NT2/D1 (cell line): ENCODE results near the gene GP1BB.
A peak's percentile ranks its signal among the peaks of the same experiment; 100 is the strongest.

Experiments used
- DNase-seq: peaks from one replicate; pipeline ENCODE4 v3.0.0-alpha.2; 2011; ENCODE audit warnings: low read depth, low spot score
- H3K27me3 ChIP-seq: 2 replicates; pipeline ENCODE4 v1.6.0; 2011; ENCODE audit warnings: mild to moderate bottlenecking; ENCODE audit not compliant: insufficient read length, insufficient read depth
- H3K36me3 ChIP-seq: 2 replicates; pipeline ENCODE4 v1.6.1; 2011; ENCODE audit warnings: mild to moderate bottlenecking, low read length, mixed read lengths; ENCODE audit not compliant: insufficient read depth, insufficient read length
- H3K4me1 ChIP-seq: 2 replicates; pipeline ENCODE4 v1.5.1; 2011; ENCODE audit not compliant: insufficient read depth, insufficient read length
- H3K4me3 ChIP-seq: 2 replicates; pipeline ENCODE4 v1.5.1; 2011; ENCODE audit warnings: low read depth; ENCODE audit not compliant: insufficient read length
- H3K9ac ChIP-seq: 2 replicates; pipeline ENCODE4 v1.6.0; 2011; ENCODE audit warnings: low read depth; ENCODE audit not compliant: insufficient read length
- H3K9me3 ChIP-seq: 2 replicates; pipeline ENCODE4 v1.5.1; 2011; ENCODE audit warnings: mild to moderate bottlenecking, low read length; ENCODE audit not compliant: insufficient read depth
- SUZ12 ChIP-seq: IDR thresholded peaks from 2 replicates; pipeline ENCODE4 v1.6.1; 2011; ENCODE audit not compliant: insufficient read length, insufficient read depth; ENCODE audit errors: extremely low read depth
- YY1 ChIP-seq: IDR thresholded peaks from 2 replicates; pipeline ENCODE4 v1.6.1; 2011; ENCODE audit not compliant: insufficient read length, insufficient read depth
- ZNF274 ChIP-seq: IDR thresholded peaks from 2 replicates; pipeline ENCODE4 v1.6.1; 2011; ENCODE audit warnings: mild to moderate bottlenecking, low read depth, low read length

The GP1BB gene

GRCh38 chr22:19731361-19732135, 8.2 kb downstream of the GP1BB start:
- peaks cover 19% of the 10 kb centered on the region for H3K27me3 ChIP-seq
- no peaks in the 10 kb centered on the region for H3K36me3 ChIP-seq
- no peaks in the 10 kb centered on the region for H3K9me3 ChIP-seq
- H3K4me1 ChIP-seq: peaks cover 8% of the 10 kb centered on the region
- H3K9ac ChIP-seq: no peak overlapping the region
- no peak for DNase-seq
- TF ChIP-seq SUZ12: no peak
- H3K4me3 ChIP-seq: no peak overlapping the region

- Histone ChIP-seq H3K9me3 (no peaks in the 10 kb centered on the region), H3K27me3 (peaks cover 12% of the 10 kb centered on the region), H3K4me3 (no peak overlapping the region), H3K36me3 (no peaks in the 10 kb centered on the region), H3K4me1 (peaks cover 12% of the 10 kb centered on the region), H3K9ac (peak overlapping the region; percentile 10)
- no peak for TF ChIP-seq SUZ12
- DNase-seq: no peak
Observed at GRCh38 chr22:19732403-19733113, 9.2 kb downstream of the GP1BB start.

- no peaks in the 10 kb centered on the region for H3K9me3 ChIP-seq
- H3K36me3 ChIP-seq: no peaks in the 10 kb centered on the region
- H3K27me3 ChIP-seq: peaks cover 12% of the 10 kb centered on the region
- no peak for DNase-seq
- H3K4me3 ChIP-seq: no peak overlapping the region
- TF ChIP-seq SUZ12 (no peak), YY1 (no peak), ZNF274 (no peak)
- H3K9ac ChIP-seq: no peak overlapping the region
- H3K4me1 ChIP-seq: peaks cover 20% of the 10 kb centered on the region
Observed at GRCh38 chr22:19733755-19734154, 10.4 kb downstream of the GP1BB start.

GRCh38 chr22:19734163-19734562, 10.8 kb downstream of the GP1BB start:
- no peak overlapping the region for H3K4me3 ChIP-seq
- no peaks in the 10 kb centered on the region for H3K36me3 ChIP-seq
- DNase-seq: no peak
- peaks cover 12% of the 10 kb centered on the region for H3K27me3 ChIP-seq
- H3K4me1 ChIP-seq: peaks cover 24% of the 10 kb centered on the region
- H3K9ac ChIP-seq: no peak overlapping the region
- no peak for TF ChIP-seq ZNF274
- no peak for TF ChIP-seq SUZ12
- TF ChIP-seq YY1: no peak
- H3K9me3 ChIP-seq: no peaks in the 10 kb centered on the region

- Histone ChIP-seq H3K4me1 (peaks cover 26% of the 10 kb centered on the region), H3K4me3 (no peak overlapping the region), H3K9ac (no peak overlapping the region), H3K36me3 (no peaks in the 10 kb centered on the region), H3K9me3 (no peaks in the 10 kb centered on the region), H3K27me3 (peaks cover 5% of the 10 kb centered on the region)
- DNase-seq: no peak
- TF ChIP-seq ZNF274 (no peak), SUZ12 (no peak), YY1 (no peak)
Observed at GRCh38 chr22:19734837-19735382, 11.6 kb downstream of the GP1BB start.

- TF ChIP-seq SUZ12: no peak
- TF ChIP-seq ZNF274: no peak
- TF ChIP-seq YY1: no peak
- Histone ChIP-seq H3K4me3 (no peak overlapping the region), H3K9me3 (no peaks in the 10 kb centered on the region), H3K27me3 (no peaks in the 10 kb centered on the region), H3K9ac (no peak overlapping the region), H3K36me3 (no peaks in the 10 kb centered on the region), H3K4me1 (peaks cover 20% of the 10 kb centered on the region)
- DNase-seq: no peak
Observed at GRCh38 chr22:19735665-19736510, 12.5 kb downstream of the GP1BB start.
